ENCODE data around the gene FYB1.

DNA sequence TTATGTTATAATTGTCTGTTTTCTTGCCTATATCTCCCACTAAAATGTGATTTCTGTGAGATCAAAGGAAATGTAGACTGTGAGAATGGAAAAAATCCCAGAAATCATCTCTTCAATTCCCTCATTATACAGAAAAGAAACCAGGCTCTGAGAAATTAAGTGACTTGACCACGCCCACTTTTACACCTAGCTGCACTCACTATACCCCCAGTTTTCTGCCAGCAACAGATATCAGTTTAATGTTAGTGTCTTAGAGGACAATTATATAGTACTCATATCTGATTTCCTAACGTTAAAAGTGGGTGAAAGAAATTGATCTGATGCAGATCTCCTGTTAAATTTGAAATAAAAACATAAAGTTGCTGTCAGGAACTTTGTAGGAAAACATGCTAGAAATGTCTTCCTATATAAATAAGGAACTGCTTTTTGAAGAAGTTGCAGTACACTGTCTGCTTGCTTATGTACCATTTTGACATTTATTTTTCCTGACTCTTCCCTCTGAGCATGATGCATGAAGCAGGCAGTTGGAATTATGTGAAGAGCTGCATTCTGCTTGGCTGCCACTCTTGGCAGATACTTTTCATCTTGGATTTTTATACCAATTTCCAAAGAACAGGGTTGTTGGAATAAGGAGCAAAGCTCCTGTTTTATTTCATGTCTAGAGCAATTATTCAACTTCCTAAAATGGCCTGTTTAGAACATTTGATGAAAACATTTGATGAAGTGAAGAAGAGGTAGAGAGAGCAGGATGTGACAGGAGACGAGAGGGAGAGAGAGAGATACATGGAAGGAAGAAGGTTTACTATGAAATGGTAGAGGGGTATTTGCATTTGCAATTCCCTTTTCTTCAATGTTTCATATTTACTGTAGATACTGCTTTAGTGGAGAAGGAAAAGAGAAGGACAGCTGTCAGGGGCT is 87.9 kb downstream of the FYB1 start:
- TF ChIP-seq CTCF (conservative IDR thresholded peaks at IDR 0.05) (no peak), EZH2 (IDR thresholded peaks at IDR 0.05; ENCODE audit: low read depth) (no peak)
